ENCODE data around the gene APOA4. TPM values are rescaled to one million over a fixed set of nuclear protein-coding genes. Genes with fewer than 3 reads are reported as not detected.

The APOA4 gene
- total and polyA plus RNA-seq, 2 donors (not counting 1 experiment from before 2014, with no cell fraction given), result not detected

GRCh38 chr11:116792869-116793771 is 30.0 kb downstream of the APOA4 start:
- TF ChIP-seq EZH2 (IDR thresholded peaks at IDR 0.05; ENCODE audit: borderline replicate concordance, insufficient read depth, low read depth, low read length, poor library complexity, severe bottlenecking), result no peak
- TF ChIP-seq CTCF (IDR thresholded peaks at IDR 0.05), result no peak
- Histone ChIP-seq H3K27me3 (replicated peaks in 1 of 4; ENCODE audit: control extremely low read depth in 1 of 4, control insufficient read depth in 3 of 4, insufficient read depth in 4 of 4, low read length in 3 of 4) (peaks cover 0 to 10% (median 0%) of the 10 kb centered on the region in 4 experiments), H4K20me1 (ENCODE audit: control insufficient read depth, insufficient read depth, low read length, poor library complexity, severe bottlenecking) (no peaks in the 10 kb centered on the region), H2AFZ (ENCODE audit: insufficient read depth, low read depth, low read length, poor library complexity, severe bottlenecking) (no peak overlapping the region), H3K9ac (ENCODE audit: low read length) (no peak overlapping the region), H3K9me3 (ENCODE audit: control extremely low read depth in 1 of 3, control insufficient read depth in 2 of 3, insufficient read depth in 1 of 3, low read length in 2 of 3) (no peaks in the 10 kb centered on the region), H3K27ac (ENCODE audit: low read length in 2 of 2) (no peak overlapping the region), H3K4me1 (ENCODE audit: control insufficient read depth in 2 of 2, insufficient read depth in 2 of 2, low read length in 2 of 2) (peaks cover 11 to 15% of the 10 kb centered on the region in 2 donors), H3K4me3 (ENCODE audit: control extremely low read depth in 1 of 5, extremely low read depth in 1 of 5, insufficient read depth in 1 of 5, low read depth in 2 of 5, low read length in 4 of 5) (no peak overlapping the region), H3K36me3 (replicated peaks in 1 of 2; ENCODE audit: control extremely low read depth in 1 of 2, control insufficient read depth in 1 of 2, extremely low read depth in 1 of 2, insufficient read depth in 2 of 2, low read length in 1 of 2) (no peaks in the 10 kb centered on the region), H3K4me2 (replicated peaks; ENCODE audit: low read depth, low read length, poor library complexity, severe bottlenecking) (no peak overlapping the region), H3K79me2 (ENCODE audit: control insufficient read depth, insufficient read depth, low read length) (peaks cover 4% of the 10 kb centered on the region)
- intact Hi-C loops (cut with micrococcal nuclease), result loop anchor here (10.0 kb wide), 1 partner anchor 82 kb away; no protein-coding TSS in a partner anchor
- 91% methylated on average over 5 of the region's 8 CpGs for WGBS (ENCODE audit: insufficient coverage)
- ATAC-seq (ENCODE audit: low read depth), result no peak
- Mint-ChIP-seq H3K4me3 (no peak overlapping the region), H3K9me3 (ENCODE audit: insufficient read depth) (no peaks in the 10 kb centered on the region), H3K27ac (no peak overlapping the region), H3K27me3 (peaks cover 17% of the 10 kb centered on the region), H3K4me1 (peaks cover 13% of the 10 kb centered on the region)
- POLR2A ChIA-PET, result interaction anchor here (0.6 kb wide), 1 partner anchor 313 kb away, joined by 4 read pairs; no protein-coding TSS in a partner anchor
- CTCF ChIA-PET, result interaction anchor here (1.0 to 7.1 kb wide), 6 partner anchors 10 to 433 kb away, joined by 3 to 80 read pairs (median 8); no protein-coding TSS in a partner anchor
- no peak for DNase-seq
